GM23338 (cell line): Measurements from ENCODE around the gene BRD3. TPM values are rescaled to one million over a fixed set of nuclear protein-coding genes. Genes with fewer than 3 reads are reported as not detected.
A peak's percentile ranks its signal among the peaks of the same experiment; 100 is the strongest.

Source experiments
- ATAC-seq: fragments of 200-7000 bp; cut with Tn5 transposase; 3 replicates; pipeline ENCODE4 v1.9.1; 2020
- DNase-seq: peaks from one replicate; pipeline ENCODE4 v3.0.0-alpha.2; 2015; ENCODE audit warnings: low spot score
- H2AFZ ChIP-seq: fragments of 200-600 bp; sonication (generic); 2 replicates; pipeline ENCODE4 v1.8.0; 2016; ENCODE audit warnings: antibody characterized with exemption, mild to moderate bottlenecking, moderate library complexity
- H3F3A ChIP-seq: fragments of 200-600 bp; sonication (generic); replicated peaks from 2 replicates; pipeline ENCODE4 v1.8.0; 2017; ENCODE audit warnings: antibody characterized with exemption, mixed run types, low read depth
- H3K27ac ChIP-seq: fragments of 200-600 bp; sonication (generic); 2 replicates; pipeline ENCODE4 v1.6.1; 2016; ENCODE audit warnings: low read depth
- H3K27me3 ChIP-seq: fragments of 200-600 bp; sonication (generic); 2 replicates; pipeline ENCODE4 v1.8.0; 2016; ENCODE audit warnings: mild to moderate bottlenecking, mixed run types, moderate library complexity; ENCODE audit not compliant: insufficient read depth
- H3K36me3 ChIP-seq: fragments of 200-600 bp; sonication (generic); 2 replicates; pipeline ENCODE4 v1.8.0; 2016; ENCODE audit warnings: mild to moderate bottlenecking; ENCODE audit not compliant: insufficient read depth
- H3K4me1 ChIP-seq: fragments of 200-600 bp; sonication (generic); 2 replicates; pipeline ENCODE4 v1.8.0; 2016; ENCODE audit warnings: mild to moderate bottlenecking, moderate library complexity; ENCODE audit not compliant: insufficient read depth
- H3K4me2 ChIP-seq: fragments of 200-600 bp; sonication (generic); 2 replicates; pipeline ENCODE4 v1.7.1; 2017; ENCODE audit warnings: mixed run types
- H3K4me3 ChIP-seq: fragments of 200-600 bp; sonication (generic); 2 replicates; pipeline ENCODE4 v1.6.1; 2016; ENCODE audit warnings: mixed run types
- H3K79me2 ChIP-seq: fragments of 200-600 bp; sonication (generic); replicated peaks from 2 replicates; pipeline ENCODE4 v1.8.0; 2017; ENCODE audit warnings: mild to moderate bottlenecking; ENCODE audit not compliant: insufficient read depth
- H3K9me2 ChIP-seq: fragments of 200-600 bp; sonication (generic); 2 replicates; pipeline ENCODE4 v1.8.0; 2017; ENCODE audit not compliant: insufficient read depth
- H4K20me1 ChIP-seq: fragments of 200-600 bp; sonication (generic); replicated peaks from 2 replicates; pipeline ENCODE4 v1.8.0; 2017; ENCODE audit warnings: mild to moderate bottlenecking; ENCODE audit not compliant: insufficient read depth
- H3K27ac Mint-ChIP-seq: 2 replicates; pipeline ENCODE4 v1.8.0; 2020; ENCODE audit warnings: inconsistent platforms, mild to moderate bottlenecking, moderate library complexity, mixed read lengths
- H3K27me3 Mint-ChIP-seq: 3 replicates; pipeline ENCODE4 v1.8.0; 2022; ENCODE audit warnings: low read depth, mild to moderate bottlenecking, moderate library complexity, mixed read lengths, inconsistent platforms; ENCODE audit not compliant: insufficient read depth, poor library complexity
- H3K36me3 Mint-ChIP-seq: 3 replicates; pipeline ENCODE4 v1.8.0; 2021; ENCODE audit warnings: low read depth, mild to moderate bottlenecking, inconsistent platforms, moderate library complexity, mixed read lengths
- H3K4me1 Mint-ChIP-seq: 3 replicates; pipeline ENCODE4 v1.8.0; 2020; ENCODE audit warnings: mild to moderate bottlenecking, inconsistent platforms, mixed read lengths
- H3K4me3 Mint-ChIP-seq: 3 replicates; pipeline ENCODE4 v1.8.0; 2021; ENCODE audit warnings: moderate library complexity, mild to moderate bottlenecking, inconsistent platforms, mixed read lengths
- H3K9me3 Mint-ChIP-seq: 3 replicates; pipeline ENCODE4 v1.8.0; 2020; ENCODE audit warnings: moderate library complexity, mild to moderate bottlenecking, inconsistent platforms, mixed read lengths
- CREB1 ChIP-seq: fragments of 250-450 bp; sonication (Bioruptor Pico); IDR thresholded peaks from 2 replicates; pipeline ENCODE4 v1.5.0; 2020; ENCODE audit warnings: low read depth, mild to moderate bottlenecking, moderate library complexity
- ETS1 ChIP-seq: IDR thresholded peaks from 2 replicates; pipeline ENCODE4 v1.6.1; 2016; ENCODE audit warnings: antibody characterized with exemption
- EZH2 ChIP-seq: fragments of 200-600 bp; sonication (generic); IDR thresholded peaks from one replicate; pipeline ENCODE4 v1.8.0; 2017; ENCODE audit warnings: antibody characterized with exemption, mild to moderate bottlenecking, low read depth; ENCODE audit not compliant: unreplicated experiment
- EZH2phosphoT487 ChIP-seq: fragments of 200-600 bp; sonication (generic); IDR thresholded peaks from one replicate; pipeline ENCODE4 v1.8.1; 2018; ENCODE audit warnings: antibody characterized with exemption; ENCODE audit not compliant: unreplicated experiment
- JUNB ChIP-seq: IDR thresholded peaks from one replicate; pipeline ENCODE4 v1.6.1; 2016; ENCODE audit warnings: antibody characterized with exemption; ENCODE audit not compliant: unreplicated experiment
- NANOG ChIP-seq: IDR thresholded peaks from 2 replicates; pipeline ENCODE4 v1.6.1; 2016; ENCODE audit warnings: antibody characterized with exemption, borderline replicate concordance
- POLR2AphosphoS5 ChIP-seq: IDR thresholded peaks from 2 replicates; pipeline ENCODE4 v1.6.1; 2016; ENCODE audit warnings: antibody characterized with exemption, low read depth
- STAT1 ChIP-seq: IDR thresholded peaks from one replicate; pipeline ENCODE4 v1.6.1; 2016; ENCODE audit warnings: antibody characterized with exemption; ENCODE audit not compliant: unreplicated experiment
- ZNF114 ChIP-seq: fragments of 250-450 bp; sonication (Bioruptor Pico); IDR thresholded peaks from 2 replicates; pipeline ENCODE4 v1.5.0; 2020; ENCODE audit warnings: mild to moderate bottlenecking, moderate library complexity
- ZNF331 ChIP-seq: fragments of 250-450 bp; sonication (Bioruptor Pico); IDR thresholded peaks from 2 replicates; pipeline ENCODE4 v1.5.0; 2020; ENCODE audit warnings: low read depth, mild to moderate bottlenecking, moderate library complexity
- ZNF462 ChIP-seq: fragments of 250-450 bp; sonication (Bioruptor Pico); IDR thresholded peaks from 2 replicates; pipeline ENCODE4 v1.5.0; 2020; ENCODE audit warnings: mild to moderate bottlenecking, moderate library complexity
- polyA plus RNA-seq: library from polyadenylated mRNA; unstranded; fragments of >200 nt; fragmentation: Nextera tagmentation; extraction: Ambion mirVana; gene quantifications from 2 replicates; pipeline ENCODE4 v1.2.1, GENCODE V29; 2016
- total RNA-seq: library from RNA; depleted of rRNA; stranded (reverse); fragments of >200 nt; shearing (Covaris generic); gene quantifications from 2 replicates; pipeline ENCODE4 v1.2.3, GENCODE V29; 2014
- TF ChIP-seq, protein P1 (sequence below): IDR thresholded peaks from one replicate; pipeline ENCODE4 v1.6.1; 2018; ENCODE audit warnings: antibody characterized with exemption; ENCODE audit not compliant: unreplicated experiment
- TF ChIP-seq, protein P2 (sequence below), 2 experiments: fragments of 200-600 bp in 1 of 2; sonication (generic) in 1 of 2; conservative IDR thresholded peaks; 2 replicates each; pipeline versions ENCODE4 v1.5.1 to v1.6.1; 2016 to 2017; ENCODE audit warnings: antibody characterized with exemption in 2 of 2, low read depth in 2 of 2, mild to moderate bottlenecking in 2 of 2, moderate library complexity in 1 of 2

Gene BRD3
- total and polyA plus RNA-seq, 2 experiments from 2014 or later: 46.0 to 88.0 TPM

DNA sequence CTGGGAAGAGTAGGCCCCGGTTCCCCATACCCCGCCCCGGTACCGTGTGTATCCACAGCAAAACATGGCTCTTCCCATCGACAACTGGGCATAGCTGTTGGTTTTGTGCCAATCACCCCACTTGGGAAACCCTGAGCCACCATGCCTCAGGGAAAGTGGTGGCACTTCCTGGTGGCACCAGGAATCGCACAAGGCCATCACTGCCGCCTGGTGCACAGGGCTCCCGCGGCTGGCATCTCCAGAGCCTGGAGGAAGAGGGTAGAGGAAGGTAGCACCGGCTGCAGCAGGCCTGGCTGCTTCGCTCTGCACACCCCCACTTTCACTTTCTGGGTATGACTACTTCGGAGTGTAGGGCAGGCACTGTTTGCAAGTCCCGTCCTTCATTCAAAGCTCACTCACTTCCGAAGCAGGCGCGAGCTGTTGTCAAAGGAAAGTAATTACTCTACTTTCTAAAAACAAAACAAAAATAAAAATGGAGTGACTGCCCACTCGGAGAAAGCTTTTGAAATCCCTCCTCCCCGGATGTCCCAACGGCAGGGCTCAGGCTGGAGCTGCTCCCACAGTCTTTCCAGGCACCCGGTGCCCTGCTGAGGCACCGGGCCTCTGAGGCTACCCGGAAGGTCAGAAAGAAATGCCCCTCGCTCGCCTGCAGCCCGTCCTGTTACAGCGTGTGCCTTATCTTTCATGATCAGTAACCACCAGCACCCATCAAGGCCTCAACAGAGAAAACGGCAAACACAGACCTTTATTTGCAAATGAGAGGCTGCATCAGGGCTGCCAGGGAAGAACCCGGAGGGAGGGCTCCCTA lies 2.0 kb downstream of the BRD3 start:
- Histone ChIP-seq H3K4me2 (peak overlapping the region; percentile 100), H3K4me3 (peak overlapping the region; percentile 95), H3K36me3 (no peaks in the 10 kb centered on the region), H3F3A (no peaks in the 10 kb centered on the region), H3K4me1 (peaks cover 14% of the 10 kb centered on the region), H2AFZ (no peak overlapping the region), H3K79me2 (peaks cover 63% of the 10 kb centered on the region), H3K27ac (0 out of 2 replicates have a peak overlapping the region, but pooled peaks have one; percentile 76), H4K20me1 (peaks cover 46% of the 10 kb centered on the region), H3K27me3 (no peaks in the 10 kb centered on the region), H3K9me2 (no peaks in the 10 kb centered on the region)
- ATAC-seq: peak; percentile 10
- peaks cover 17% of the 10 kb centered on the region for H3K27me3 Mint-ChIP-seq
- H3K27ac Mint-ChIP-seq: peak overlapping the region; percentile 92
- H3K4me1 Mint-ChIP-seq: peaks cover 42% of the 10 kb centered on the region
- TF ChIP-seq ETS1 (no peak), JUNB (no peak), ZNF462 (CRISPR knock-in tag) (no peak), EZH2phosphoT487 (no peak), NANOG (no peak), ZNF331 (CRISPR knock-in tag) (no peak), EZH2 (no peak), STAT1 (no peak), CREB1 (CRISPR knock-in tag) (no peak), ZNF114 (CRISPR knock-in tag) (no peak), POLR2AphosphoS5 (no peak)
- TF ChIP-seq, protein P1, sequence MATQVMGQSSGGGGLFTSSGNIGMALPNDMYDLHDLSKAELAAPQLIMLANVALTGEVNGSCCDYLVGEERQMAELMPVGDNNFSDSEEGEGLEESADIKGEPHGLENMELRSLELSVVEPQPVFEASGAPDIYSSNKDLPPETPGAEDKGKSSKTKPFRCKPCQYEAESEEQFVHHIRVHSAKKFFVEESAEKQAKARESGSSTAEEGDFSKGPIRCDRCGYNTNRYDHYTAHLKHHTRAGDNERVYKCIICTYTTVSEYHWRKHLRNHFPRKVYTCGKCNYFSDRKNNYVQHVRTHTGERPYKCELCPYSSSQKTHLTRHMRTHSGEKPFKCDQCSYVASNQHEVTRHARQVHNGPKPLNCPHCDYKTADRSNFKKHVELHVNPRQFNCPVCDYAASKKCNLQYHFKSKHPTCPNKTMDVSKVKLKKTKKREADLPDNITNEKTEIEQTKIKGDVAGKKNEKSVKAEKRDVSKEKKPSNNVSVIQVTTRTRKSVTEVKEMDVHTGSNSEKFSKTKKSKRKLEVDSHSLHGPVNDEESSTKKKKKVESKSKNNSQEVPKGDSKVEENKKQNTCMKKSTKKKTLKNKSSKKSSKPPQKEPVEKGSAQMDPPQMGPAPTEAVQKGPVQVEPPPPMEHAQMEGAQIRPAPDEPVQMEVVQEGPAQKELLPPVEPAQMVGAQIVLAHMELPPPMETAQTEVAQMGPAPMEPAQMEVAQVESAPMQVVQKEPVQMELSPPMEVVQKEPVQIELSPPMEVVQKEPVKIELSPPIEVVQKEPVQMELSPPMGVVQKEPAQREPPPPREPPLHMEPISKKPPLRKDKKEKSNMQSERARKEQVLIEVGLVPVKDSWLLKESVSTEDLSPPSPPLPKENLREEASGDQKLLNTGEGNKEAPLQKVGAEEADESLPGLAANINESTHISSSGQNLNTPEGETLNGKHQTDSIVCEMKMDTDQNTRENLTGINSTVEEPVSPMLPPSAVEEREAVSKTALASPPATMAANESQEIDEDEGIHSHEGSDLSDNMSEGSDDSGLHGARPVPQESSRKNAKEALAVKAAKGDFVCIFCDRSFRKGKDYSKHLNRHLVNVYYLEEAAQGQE: no peak
- TF ChIP-seq, protein P2, sequence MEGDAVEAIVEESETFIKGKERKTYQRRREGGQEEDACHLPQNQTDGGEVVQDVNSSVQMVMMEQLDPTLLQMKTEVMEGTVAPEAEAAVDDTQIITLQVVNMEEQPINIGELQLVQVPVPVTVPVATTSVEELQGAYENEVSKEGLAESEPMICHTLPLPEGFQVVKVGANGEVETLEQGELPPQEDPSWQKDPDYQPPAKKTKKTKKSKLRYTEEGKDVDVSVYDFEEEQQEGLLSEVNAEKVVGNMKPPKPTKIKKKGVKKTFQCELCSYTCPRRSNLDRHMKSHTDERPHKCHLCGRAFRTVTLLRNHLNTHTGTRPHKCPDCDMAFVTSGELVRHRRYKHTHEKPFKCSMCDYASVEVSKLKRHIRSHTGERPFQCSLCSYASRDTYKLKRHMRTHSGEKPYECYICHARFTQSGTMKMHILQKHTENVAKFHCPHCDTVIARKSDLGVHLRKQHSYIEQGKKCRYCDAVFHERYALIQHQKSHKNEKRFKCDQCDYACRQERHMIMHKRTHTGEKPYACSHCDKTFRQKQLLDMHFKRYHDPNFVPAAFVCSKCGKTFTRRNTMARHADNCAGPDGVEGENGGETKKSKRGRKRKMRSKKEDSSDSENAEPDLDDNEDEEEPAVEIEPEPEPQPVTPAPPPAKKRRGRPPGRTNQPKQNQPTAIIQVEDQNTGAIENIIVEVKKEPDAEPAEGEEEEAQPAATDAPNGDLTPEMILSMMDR (conservative IDR thresholded peaks at IDR 0.05; ENCODE audit: low read depth in 2 of 2): no peak
- peaks cover 2% of the 10 kb centered on the region; the same call in 2 of the 3 replicates for H3K9me3 Mint-ChIP-seq
- H3K4me3 Mint-ChIP-seq: peak overlapping the region; percentile 92
- DNase-seq: no peak
- peaks cover 9% of the 10 kb centered on the region for H3K36me3 Mint-ChIP-seq
